C4-2B (cell line): ENCODE data around the gene MCU.

Experiments used
- CTCF ChIP-seq: fragments of 450-650 bp; conservative IDR thresholded peaks from 2 replicates; pipeline ENCODE4 v1.5.1; 2017; ENCODE audit warnings: mild to moderate bottlenecking
- ZFX ChIP-seq: fragments of 450-650 bp; IDR thresholded peaks from 2 replicates; pipeline ENCODE4 v1.6.1; 2017

- TF ChIP-seq CTCF (no peak), ZFX (no peak)
These were observed 101.8 kb downstream of the MCU start for GRCh38 chr10:72793752-72794151.
